SK-N-SH (cell line): ENCODE results near the gene CHST11. TPM values are rescaled to one million over a fixed set of nuclear protein-coding genes. Genes with fewer than 3 reads are reported as not detected.

Source experiments
- CTCF ChIA-PET: fragments of 300-600, 350-600 bp; formaldehyde crosslinking; extraction: SDS; loops from one replicate; lab custom pipeline; 2021; lab: Yijun Ruan, JAX
- POLR2A ChIA-PET: fragments of 350-600 bp; sonication (Branson Sonifier 250); formaldehyde crosslinking; extraction: SDS; loops from one replicate; lab custom pipeline; 2020; ENCODE audit warnings: antibody characterized with exemption, inconsistent platforms; lab: Yijun Ruan, JAX
- DNase-seq: peaks from one replicate; pipeline ENCODE4 v3.0.0; 2012
- H2AFZ ChIP-seq: fragments of 200-600 bp; sonication (generic); 2 replicates; pipeline ENCODE4 v1.8.1; 2016; ENCODE audit warnings: antibody characterized with exemption, mild to moderate bottlenecking, low read depth
- H3F3A ChIP-seq: fragments of 200-600 bp; sonication (generic); replicated peaks from 2 replicates; pipeline ENCODE3; 2016; ENCODE audit warnings: antibody characterized with exemption, mild to moderate bottlenecking; ENCODE audit not compliant: insufficient read depth
- H3K27ac ChIP-seq, 2 experiments: fragments of 200-500 bp in 1 of 2; fragments of 200-600 bp in 1 of 2; sonication (Bioruptor generic) in 1 of 2; sonication (generic), shearing (Covaris generic) in 1 of 2; 2 replicates each; pipeline versions ENCODE4 v1.5.1 to v1.6.1; 2014 to 2016; ENCODE audit warnings: low read depth in 2 of 2, inconsistent platforms in 1 of 2, low read length in 1 of 2, mild to moderate bottlenecking in 1 of 2, mixed read lengths in 1 of 2
- H3K27me3 ChIP-seq: fragments of 200-600 bp; sonication (generic), shearing (Covaris generic); 2 replicates; pipeline ENCODE4 v1.6.1; 2016; ENCODE audit warnings: mixed run types; ENCODE audit not compliant: insufficient read depth
- H3K36me3 ChIP-seq, 2 experiments: fragments of 200-500 bp in 1 of 2; fragments of 200-600 bp in 1 of 2; sonication (Bioruptor generic) in 1 of 2; sonication (generic) in 1 of 2; replicated peaks in 1 of 2; 2 replicates each; pipeline versions ENCODE3 to v1.5.1; 2014 to 2016; ENCODE audit warnings: low read length in 1 of 2, mild to moderate bottlenecking in 1 of 2; ENCODE audit not compliant: insufficient read depth in 2 of 2, control insufficient read depth in 1 of 2
- H3K4me1 ChIP-seq, 2 experiments: fragments of 200-500 bp in 1 of 2; fragments of 200-600 bp in 1 of 2; sonication (Bioruptor generic) in 1 of 2; sonication (generic), shearing (Covaris generic) in 1 of 2; 2 replicates each; pipeline versions ENCODE4 v1.5.1 to v1.6.1; 2014 to 2016; ENCODE audit warnings: low read depth in 1 of 2, low read length in 1 of 2, mixed run types in 1 of 2; ENCODE audit not compliant: insufficient read depth in 2 of 2, control insufficient read depth in 1 of 2
- H3K4me2 ChIP-seq: fragments of 200-600 bp; sonication (generic), shearing (Covaris generic); 2 replicates; pipeline ENCODE4 v1.6.1; 2017; ENCODE audit warnings: mixed run types
- H3K4me3 ChIP-seq, 2 experiments: fragments of 200-500 bp in 1 of 2; fragments of 200-600 bp in 1 of 2; sonication (Bioruptor generic) in 1 of 2; sonication (generic), shearing (Covaris generic) in 1 of 2; 2 replicates each; pipeline versions ENCODE4 v1.5.1 to v1.8.1; 2014 to 2016; ENCODE audit warnings: low read depth in 2 of 2, inconsistent platforms in 1 of 2, low read length in 1 of 2, mild to moderate bottlenecking in 1 of 2, mixed read lengths in 1 of 2, moderate library complexity in 1 of 2
- H3K79me2 ChIP-seq: fragments of 200-600 bp; sonication (generic); 2 replicates; pipeline ENCODE4 v1.8.1; 2017; ENCODE audit warnings: mild to moderate bottlenecking; ENCODE audit not compliant: insufficient read depth
- H3K9ac ChIP-seq: fragments of 200-600 bp; sonication (generic); 2 replicates; pipeline ENCODE4 v1.6.1; 2017; ENCODE audit warnings: mixed run types
- H3K9me2 ChIP-seq: fragments of 200-600 bp; sonication (generic); 2 replicates; pipeline ENCODE4 v1.6.1; 2017; ENCODE audit warnings: mixed run types
- H3K9me3 ChIP-seq: fragments of 200-600 bp; sonication (generic); 2 replicates; pipeline ENCODE4 v1.6.1; 2017; ENCODE audit warnings: mixed run types, mild to moderate bottlenecking, moderate library complexity
- H4K20me1 ChIP-seq: fragments of 200-600 bp; sonication (generic); 2 replicates; pipeline ENCODE4 v1.6.1; 2017; ENCODE audit warnings: mild to moderate bottlenecking, mixed run types; ENCODE audit not compliant: insufficient read depth
- CHD2 ChIP-seq: fragments of 150-350 bp; IDR thresholded peaks from 2 replicates; pipeline ENCODE4 v1.6.1; 2018; ENCODE audit warnings: low read length; ENCODE audit not compliant: partially characterized antibody
- EP300 ChIP-seq, 2 experiments: IDR thresholded peaks; 2 replicates each; pipeline versions ENCODE4 v1.4.0 to v1.6.1; 2012; ENCODE audit warnings: borderline replicate concordance in 1 of 2, low read depth in 1 of 2, low read length in 1 of 2
- GABPA ChIP-seq: IDR thresholded peaks from 2 replicates; pipeline ENCODE4 v1.4.0; 2012; ENCODE audit warnings: low read depth, mild to moderate bottlenecking
- MEF2A ChIP-seq: IDR thresholded peaks from 2 replicates; pipeline ENCODE4 v1.4.0; 2012; ENCODE audit warnings: low read depth, borderline replicate concordance
- MXI1 ChIP-seq: IDR thresholded peaks from 2 replicates; pipeline ENCODE4 v1.6.1; 2012; ENCODE audit warnings: mild to moderate bottlenecking, low read depth, low read length, improper control_type of control experiment
- NFIC ChIP-seq: IDR thresholded peaks from 2 replicates; pipeline ENCODE4 v1.4.0; 2012; ENCODE audit warnings: borderline replicate concordance
- NRF1 ChIP-seq: IDR thresholded peaks from 2 replicates; pipeline ENCODE4 v1.6.1; 2012; ENCODE audit warnings: low read depth, mild to moderate bottlenecking, low read length
- POLR2AphosphoS5 ChIP-seq: IDR thresholded peaks from 2 replicates; pipeline ENCODE4 v1.6.1; 2012; ENCODE audit warnings: low read depth, low read length
- RAD21 ChIP-seq: IDR thresholded peaks from 2 replicates; pipeline ENCODE4 v1.6.1; 2012; ENCODE audit warnings: mild to moderate bottlenecking, low read length
- RFX5 ChIP-seq: IDR thresholded peaks from 2 replicates; pipeline ENCODE4 v1.6.1; 2012; ENCODE audit warnings: mild to moderate bottlenecking, improper control_type of control experiment, low read length
- RXRA ChIP-seq: IDR thresholded peaks from 2 replicates; pipeline ENCODE4 v1.4.0; 2012; ENCODE audit warnings: low read depth, mild to moderate bottlenecking, borderline replicate concordance
- SIN3A ChIP-seq: IDR thresholded peaks from 2 replicates; pipeline ENCODE4 v1.6.1; 2012; ENCODE audit warnings: low read depth, mild to moderate bottlenecking, low read length, moderate library complexity, borderline replicate concordance
- TAF1 ChIP-seq: IDR thresholded peaks from 2 replicates; pipeline ENCODE4 v1.6.1; 2012; ENCODE audit warnings: low read depth, mild to moderate bottlenecking, low read length, moderate library complexity, borderline replicate concordance
- TCF12 ChIP-seq: IDR thresholded peaks from 2 replicates; pipeline ENCODE4 v1.4.0; 2012
- TEAD4 ChIP-seq: IDR thresholded peaks from 2 replicates; pipeline ENCODE4 v1.4.0; 2012; ENCODE audit warnings: mild to moderate bottlenecking, borderline replicate concordance; ENCODE audit not compliant: insufficient read depth
- WGBS: methylation state at CpG from one replicate; pipeline ENCODE4 v1.1.6; 2017; ENCODE audit warnings: low lambda C conversion rate; 5-methylcytosine and 5-hydroxymethylcytosine counted together
- polyA plus RNA-seq, 3 experiments: library from polyadenylated mRNA; depleted of rRNA; stranded (reverse); fragments of >200 nt; gene quantifications; 2 replicates each; pipeline ENCODE4 v1.2.3, GENCODE V29; 2012
- TF ChIP-seq, protein P1 (sequence below): fragments of 150-350 bp; IDR thresholded peaks from 2 replicates; pipeline ENCODE4 v1.6.1; 2016; ENCODE audit warnings: mild to moderate bottlenecking, low read depth, low read length
- TF ChIP-seq, protein P2 (sequence below): IDR thresholded peaks from 2 replicates; pipeline ENCODE4 v1.4.0; 2012; ENCODE audit warnings: low read depth, borderline replicate concordance

CHST11 gene
- polyA plus RNA-seq, 1 of the 3 experiments (the other 2 are of a cell fraction), result 18.6 TPM

DNA sequence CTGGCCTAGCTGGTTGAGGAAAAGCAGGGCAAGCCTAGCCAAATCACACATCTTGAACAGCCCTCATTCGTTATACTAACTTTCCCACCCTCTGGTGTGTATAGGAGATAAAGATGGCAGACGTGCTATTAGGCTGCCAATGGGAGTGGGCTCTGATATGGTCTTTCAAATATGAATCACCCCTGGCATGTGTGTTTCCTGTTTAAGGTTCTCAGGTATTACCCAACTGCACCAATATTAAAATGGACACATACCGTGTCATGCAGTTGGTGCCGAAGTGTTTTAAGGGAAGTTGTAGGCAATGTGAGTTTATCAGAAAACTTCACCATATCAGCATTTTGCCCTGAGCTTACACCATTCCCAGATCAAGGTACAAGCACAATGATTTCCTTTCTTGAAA is 33.4 kb downstream of the CHST11 start:
- Histone ChIP-seq H3K4me1 (no peaks in the 10 kb centered on the region), H2AFZ (no peak overlapping the region), H3K9me3 (no peaks in the 10 kb centered on the region), H3K79me2 (no peaks in the 10 kb centered on the region), H3K36me3 (no peaks in the 10 kb centered on the region), H3K27me3 (no peaks in the 10 kb centered on the region), H3K4me3 (no peak overlapping the region), H3K9ac (no peak overlapping the region), H3K4me2 (no peak overlapping the region), H3F3A (no peaks in the 10 kb centered on the region), H4K20me1 (no peaks in the 10 kb centered on the region), H3K9me2 (no peaks in the 10 kb centered on the region), H3K27ac (no peak overlapping the region)
- ChIA-PET CTCF (no interaction called here), POLR2A (no interaction called here)
- TF ChIP-seq TAF1 (no peak), MEF2A (no peak), NRF1 (no peak), RFX5 (no peak), RAD21 (no peak), EP300 (IDR thresholded peaks at IDR 0.05; ENCODE audit: borderline replicate concordance in 1 of 2, low read depth in 1 of 2, low read length in 1 of 2) (no peak), NFIC (no peak), TEAD4 (no peak), TCF12 (no peak), MXI1 (no peak), CHD2 (no peak), SIN3A (no peak)
- TF ChIP-seq, protein P1, sequence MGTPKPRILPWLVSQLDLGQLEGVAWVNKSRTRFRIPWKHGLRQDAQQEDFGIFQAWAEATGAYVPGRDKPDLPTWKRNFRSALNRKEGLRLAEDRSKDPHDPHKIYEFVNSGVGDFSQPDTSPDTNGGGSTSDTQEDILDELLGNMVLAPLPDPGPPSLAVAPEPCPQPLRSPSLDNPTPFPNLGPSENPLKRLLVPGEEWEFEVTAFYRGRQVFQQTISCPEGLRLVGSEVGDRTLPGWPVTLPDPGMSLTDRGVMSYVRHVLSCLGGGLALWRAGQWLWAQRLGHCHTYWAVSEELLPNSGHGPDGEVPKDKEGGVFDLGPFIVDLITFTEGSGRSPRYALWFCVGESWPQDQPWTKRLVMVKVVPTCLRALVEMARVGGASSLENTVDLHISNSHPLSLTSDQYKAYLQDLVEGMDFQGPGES, result no peak
- TF ChIP-seq, protein P2, sequence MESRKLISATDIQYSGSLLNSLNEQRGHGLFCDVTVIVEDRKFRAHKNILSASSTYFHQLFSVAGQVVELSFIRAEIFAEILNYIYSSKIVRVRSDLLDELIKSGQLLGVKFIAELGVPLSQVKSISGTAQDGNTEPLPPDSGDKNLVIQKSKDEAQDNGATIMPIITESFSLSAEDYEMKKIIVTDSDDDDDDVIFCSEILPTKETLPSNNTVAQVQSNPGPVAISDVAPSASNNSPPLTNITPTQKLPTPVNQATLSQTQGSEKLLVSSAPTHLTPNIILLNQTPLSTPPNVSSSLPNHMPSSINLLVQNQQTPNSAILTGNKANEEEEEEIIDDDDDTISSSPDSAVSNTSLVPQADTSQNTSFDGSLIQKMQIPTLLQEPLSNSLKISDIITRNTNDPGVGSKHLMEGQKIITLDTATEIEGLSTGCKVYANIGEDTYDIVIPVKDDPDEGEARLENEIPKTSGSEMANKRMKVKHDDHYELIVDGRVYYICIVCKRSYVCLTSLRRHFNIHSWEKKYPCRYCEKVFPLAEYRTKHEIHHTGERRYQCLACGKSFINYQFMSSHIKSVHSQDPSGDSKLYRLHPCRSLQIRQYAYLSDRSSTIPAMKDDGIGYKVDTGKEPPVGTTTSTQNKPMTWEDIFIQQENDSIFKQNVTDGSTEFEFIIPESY, result no peak
- no peak for DNase-seq
- 98% methylated on average over 4 of the region's 4 CpGs for WGBS

DNA sequence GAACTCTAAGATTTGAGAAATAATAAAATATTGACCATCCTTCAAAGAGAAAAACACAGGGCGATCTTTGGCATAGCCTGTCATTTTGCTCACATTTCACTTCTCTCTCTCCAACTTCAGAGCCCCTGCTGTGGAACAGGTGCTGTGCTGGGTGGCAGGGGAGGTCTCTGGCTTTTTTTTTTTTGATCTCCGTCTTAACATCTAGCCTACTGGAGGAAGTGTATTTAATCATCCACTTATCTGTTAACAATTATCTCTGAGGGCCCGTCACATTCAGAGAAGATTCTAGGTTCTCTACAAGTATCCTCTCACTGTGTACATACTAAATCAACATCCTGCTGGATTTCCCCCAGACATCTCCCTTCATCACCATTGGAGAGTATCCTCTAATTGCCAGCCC is 34.1 kb downstream of the CHST11 start:
- no peaks in the 10 kb centered on the region for H3K36me3 ChIP-seq
- no peak for DNase-seq
- H3K79me2 ChIP-seq, result no peaks in the 10 kb centered on the region
- TF ChIP-seq GABPA (no peak), RXRA (no peak), NRF1 (no peak), POLR2AphosphoS5 (no peak)
- no peaks in the 10 kb centered on the region for H3K9me3 ChIP-seq
- no peaks in the 10 kb centered on the region for H3K27me3 ChIP-seq
- H3K4me3 ChIP-seq, result no peak overlapping the region
- no peak overlapping the region for H3K27ac ChIP-seq
- H3K4me2 ChIP-seq, result no peak overlapping the region
- H2AFZ ChIP-seq, result no peak overlapping the region
- no peaks in the 10 kb centered on the region for H3F3A ChIP-seq
- peaks cover 0 to 4% of the 10 kb centered on the region in 2 experiments; a peak in 2 of 4 replicates for H3K4me1 ChIP-seq
- H4K20me1 ChIP-seq, result no peaks in the 10 kb centered on the region
- ChIA-PET POLR2A (no interaction called here), CTCF (no interaction called here)
- WGBS, result 89% methylated on average over 3 of the region's 3 CpGs
- H3K9ac ChIP-seq, result no peak overlapping the region
- H3K9me2 ChIP-seq, result no peaks in the 10 kb centered on the region
